Esophagus muscularis mucosa (tissue), 4 donors: ENCODE measurements around the gene FAM110A. TPM values are rescaled to one million over a fixed set of nuclear protein-coding genes. Genes with fewer than 3 reads are reported as not detected.

Experiments used
- DNase-seq: peaks from one replicate; pipeline ENCODE4 v3.0.0-alpha.2; 2017; ENCODE audit errors: extremely low spot score
- H3K27ac ChIP-seq, 4 donors: fragments of 200-600 bp; sonication (generic); replicated peaks in 1 of 4; 1 replicate in 3 of 4; 2 replicates in 1 of 4; pipeline ENCODE4 v1.5.1; 2016 to 2019; ENCODE audit warnings: mild to moderate bottlenecking in 1 of 4
- H3K27me3 ChIP-seq, 4 donors: fragments of 200-600 bp; sonication (generic); one replicate each; pipeline versions ENCODE4 v1.5.1 to v1.6.0; 2016 to 2019
- H3K36me3 ChIP-seq, 4 donors: fragments of 200-600 bp; sonication (generic); one replicate each; pipeline ENCODE4 v1.5.1; 2016 to 2019
- H3K4me1 ChIP-seq, 4 donors: fragments of 200-600 bp; sonication (generic); one replicate each; pipeline ENCODE4 v1.5.1; 2016 to 2019
- H3K4me3 ChIP-seq, 4 donors: fragments of 200-600 bp; sonication (generic); 1 replicate in 2 of 4; 2 replicates in 2 of 4; pipeline ENCODE4 v1.5.1; 2016 to 2019; ENCODE audit warnings: mild to moderate bottlenecking in 4 of 4, moderate library complexity in 1 of 4
- H3K9me3 ChIP-seq, 4 donors: fragments of 200-600 bp; sonication (generic); 1 replicate in 3 of 4; 2 replicates in 1 of 4; pipeline ENCODE4 v1.5.1; 2016 to 2019
- EP300 ChIP-seq: sonication (generic); formaldehyde crosslinking; IDR thresholded peaks from one replicate; pipeline ENCODE4 v1.6.1; 2017; ENCODE audit warnings: antibody characterized with exemption
- POLR2A ChIP-seq: fragments of 450-650 bp; IDR thresholded peaks from one replicate; pipeline ENCODE4 v1.6.1; 2017; ENCODE audit warnings: antibody characterized with exemption, moderate library complexity, mild to moderate bottlenecking, low read depth
- POLR2AphosphoS5 ChIP-seq, 2 donors: sonication (generic); formaldehyde crosslinking; IDR thresholded peaks; one replicate each; pipeline ENCODE4 v1.6.1; 2017; ENCODE audit warnings: antibody characterized with exemption in 2 of 2
- WGBS: methylation state at CpG from one replicate; pipeline ENCODE4 v1.1.5; 2018; 5-methylcytosine and 5-hydroxymethylcytosine counted together
- intact Hi-C: fragments of 100-400 bp; cut with DNase I; formaldehyde crosslinking; loops from one replicate; pipeline ENCODE4 v1.15.1; 2023
- total RNA-seq, 4 donors: library from RNA; depleted of rRNA; stranded (reverse); fragments of >200 nt; gene quantifications; one replicate each; pipeline versions ENCODE4 v1.1.0 to v1.2.1, GENCODE V29; 2016
- TF ChIP-seq, protein P1 (sequence below), 3 experiments: fragments of 200-600 bp in 2 of 3; fragments of 450-650 bp in 1 of 3; sonication (generic) in 2 of 3; IDR thresholded peaks; one replicate each; pipeline ENCODE4 v1.5.1; 2017 to 2019; ENCODE audit warnings: antibody characterized with exemption in 3 of 3, mild to moderate bottlenecking in 2 of 3, moderate library complexity in 1 of 3

The FAM110A gene
- total RNA-seq, 4 donors from 2014 or later: 2.0 to 4.4 (median 3.2) TPM

DNA sequence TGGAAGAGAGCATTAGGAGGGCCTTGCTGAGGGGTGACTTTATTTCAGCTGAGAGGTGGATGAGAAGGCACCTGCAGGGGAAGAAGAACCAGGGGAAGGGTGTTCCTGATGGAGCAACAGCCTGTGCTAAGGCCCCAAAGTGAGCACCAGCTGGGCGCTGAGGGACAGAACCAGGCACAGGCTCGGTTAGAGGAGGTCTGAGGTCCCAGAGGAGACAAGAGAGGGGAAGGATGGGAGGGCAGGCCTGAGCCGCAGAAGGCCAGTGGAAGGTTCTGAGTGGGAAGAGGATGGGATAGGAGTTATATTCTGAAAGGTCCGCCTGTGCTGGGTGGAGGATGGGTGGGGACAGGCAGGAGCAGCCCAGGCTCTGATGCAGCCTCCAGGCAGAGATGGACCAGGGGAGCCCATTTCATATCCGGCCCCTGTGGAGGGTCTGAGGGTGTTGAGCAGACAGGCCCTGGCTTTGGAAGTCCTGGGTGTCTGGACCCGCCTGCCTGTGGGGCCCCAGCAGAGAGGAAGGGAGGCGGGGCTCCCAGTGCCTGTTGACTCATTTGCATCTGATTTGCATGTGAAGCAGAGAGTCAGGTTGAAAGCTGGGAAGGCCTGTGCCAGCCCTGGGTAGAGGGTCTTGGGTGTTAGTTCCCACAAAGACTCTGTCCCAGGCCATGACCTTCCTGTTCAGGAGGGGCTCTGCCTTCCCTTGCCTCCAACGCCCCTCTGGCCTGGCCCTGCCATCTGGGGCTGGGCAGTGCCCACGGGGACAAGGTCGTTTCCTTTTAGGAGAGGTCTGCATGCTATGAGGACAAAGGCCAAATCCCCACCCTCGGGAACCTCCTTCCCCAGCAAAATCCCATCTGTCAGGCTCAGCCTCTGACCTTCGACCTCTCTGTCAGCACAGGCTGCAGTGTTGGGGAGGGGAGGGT lies 10.6 kb upstream of the FAM110A start:
- no peak overlapping the region for H3K27ac ChIP-seq
- 73% methylated on average over 10 of the region's 12 CpGs for WGBS
- no peaks in the 10 kb centered on the region for H3K36me3 ChIP-seq
- no peaks in the 10 kb centered on the region for H3K9me3 ChIP-seq
- no peak for TF ChIP-seq EP300
- TF ChIP-seq, protein P1, sequence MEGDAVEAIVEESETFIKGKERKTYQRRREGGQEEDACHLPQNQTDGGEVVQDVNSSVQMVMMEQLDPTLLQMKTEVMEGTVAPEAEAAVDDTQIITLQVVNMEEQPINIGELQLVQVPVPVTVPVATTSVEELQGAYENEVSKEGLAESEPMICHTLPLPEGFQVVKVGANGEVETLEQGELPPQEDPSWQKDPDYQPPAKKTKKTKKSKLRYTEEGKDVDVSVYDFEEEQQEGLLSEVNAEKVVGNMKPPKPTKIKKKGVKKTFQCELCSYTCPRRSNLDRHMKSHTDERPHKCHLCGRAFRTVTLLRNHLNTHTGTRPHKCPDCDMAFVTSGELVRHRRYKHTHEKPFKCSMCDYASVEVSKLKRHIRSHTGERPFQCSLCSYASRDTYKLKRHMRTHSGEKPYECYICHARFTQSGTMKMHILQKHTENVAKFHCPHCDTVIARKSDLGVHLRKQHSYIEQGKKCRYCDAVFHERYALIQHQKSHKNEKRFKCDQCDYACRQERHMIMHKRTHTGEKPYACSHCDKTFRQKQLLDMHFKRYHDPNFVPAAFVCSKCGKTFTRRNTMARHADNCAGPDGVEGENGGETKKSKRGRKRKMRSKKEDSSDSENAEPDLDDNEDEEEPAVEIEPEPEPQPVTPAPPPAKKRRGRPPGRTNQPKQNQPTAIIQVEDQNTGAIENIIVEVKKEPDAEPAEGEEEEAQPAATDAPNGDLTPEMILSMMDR (IDR thresholded peaks at IDR 0.05): no peak
- no peak for TF ChIP-seq POLR2AphosphoS5 (IDR thresholded peaks at IDR 0.05)
- TF ChIP-seq POLR2A: no peak
- H3K4me3 ChIP-seq: no peak overlapping the region
- peaks cover 0 to 11% (median 0%) of the 10 kb centered on the region in 4 donors for H3K27me3 ChIP-seq
- H3K4me1 ChIP-seq: peaks cover 0 to 9% (median 5%) of the 10 kb centered on the region in 4 donors
- no peak for DNase-seq
- intact Hi-C loops: no loop called here

DNA sequence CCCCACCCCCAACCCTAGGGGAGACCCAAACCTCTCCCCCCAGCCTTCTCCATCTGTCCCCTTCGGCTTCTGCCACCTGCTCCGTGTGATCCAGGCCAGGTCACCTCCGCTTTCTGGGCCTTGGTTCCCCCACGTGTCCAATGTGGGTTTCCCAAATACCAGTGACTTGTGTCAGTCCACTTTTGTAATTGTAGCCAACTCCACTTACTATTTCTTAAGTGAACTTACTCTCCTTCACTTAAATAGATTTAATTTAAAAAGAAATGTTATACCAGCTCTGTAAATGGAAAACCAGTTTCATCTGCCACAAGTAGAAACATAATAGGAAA lies 10.0 kb upstream of the FAM110A start:
- H3K9me3 ChIP-seq: no peaks in the 10 kb centered on the region
- intact Hi-C loops: no loop called here
- peaks cover 0 to 9% (median 5%) of the 10 kb centered on the region in 4 donors for H3K4me1 ChIP-seq
- no peak overlapping the region for H3K4me3 ChIP-seq
- 86% methylated on average over 4 of the region's 4 CpGs for WGBS
- no peaks in the 10 kb centered on the region for H3K36me3 ChIP-seq
- TF ChIP-seq, protein P1 (IDR thresholded peaks at IDR 0.05): no peak
- TF ChIP-seq POLR2A (no peak), POLR2AphosphoS5 (IDR thresholded peaks at IDR 0.05) (no peak), EP300 (no peak)
- H3K27ac ChIP-seq: no peak overlapping the region
- H3K27me3 ChIP-seq: peaks cover 0 to 11% (median 0%) of the 10 kb centered on the region in 4 donors
- DNase-seq: no peak

DNA sequence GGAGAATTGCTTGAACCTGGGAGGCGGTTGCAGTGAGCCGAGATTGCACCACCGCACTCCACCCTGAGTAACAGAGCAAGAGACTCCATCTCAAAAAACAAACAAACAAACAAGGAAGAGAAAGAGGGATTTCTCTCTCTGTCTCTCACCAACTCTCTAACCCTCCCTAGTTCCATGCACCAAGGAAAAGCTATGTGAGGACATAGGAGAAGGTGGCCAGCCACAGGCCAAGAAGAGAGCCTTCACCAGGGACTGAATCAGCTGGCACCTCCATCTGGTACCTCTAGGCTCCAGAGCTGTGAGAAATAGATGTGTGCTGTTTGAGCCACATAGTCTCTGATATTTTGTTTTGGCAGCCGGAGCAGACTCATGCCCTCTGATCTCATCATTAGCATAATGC lies 9.0 kb upstream of the FAM110A start:
- no peak overlapping the region for H3K4me3 ChIP-seq
- H3K4me1 ChIP-seq: peaks cover 0 to 9% (median 0%) of the 10 kb centered on the region in 4 donors
- DNase-seq: no peak
- intact Hi-C loops: no loop called here
- H3K27ac ChIP-seq: no peak overlapping the region
- peaks cover 0 to 11% (median 0%) of the 10 kb centered on the region in 4 donors for H3K27me3 ChIP-seq
- no peaks in the 10 kb centered on the region for H3K9me3 ChIP-seq
- 91% methylated on average over 4 of the region's 4 CpGs for WGBS
- H3K36me3 ChIP-seq: no peaks in the 10 kb centered on the region
- TF ChIP-seq EP300: no peak
- TF ChIP-seq, protein P1 (IDR thresholded peaks at IDR 0.05): no peak

DNA sequence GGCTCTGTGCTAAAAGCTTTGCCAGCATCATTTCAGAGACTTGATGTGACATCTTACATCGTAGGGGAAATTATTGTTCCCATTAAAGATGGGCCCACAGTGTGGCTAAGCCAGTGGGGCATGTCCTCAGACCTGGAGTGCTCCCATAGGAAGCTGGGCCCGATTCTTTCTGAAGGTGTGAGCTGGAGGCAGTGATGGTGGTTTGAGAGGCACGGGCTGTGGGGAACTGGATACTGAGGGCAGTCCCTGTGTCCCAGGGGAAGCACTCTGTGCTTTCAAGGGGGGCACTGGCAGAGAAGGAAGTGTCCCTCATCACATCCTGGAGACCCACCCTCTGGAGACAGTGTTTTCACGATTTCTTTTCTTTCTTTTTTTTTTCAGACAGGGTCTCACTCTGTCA lies 8.6 kb upstream of the FAM110A start:
- DNase-seq: no peak
- peaks cover 0 to 9% (median 0%) of the 10 kb centered on the region in 4 donors for H3K4me1 ChIP-seq

More for the DNA sequence above, 8.6 kb upstream of the FAM110A start:
- Histone ChIP-seq H3K4me3 (no peak overlapping the region), H3K27me3 (peaks cover 0 to 11% (median 0%) of the 10 kb centered on the region in 4 donors), H3K9me3 (no peaks in the 10 kb centered on the region), H3K27ac (no peak overlapping the region), H3K36me3 (no peaks in the 10 kb centered on the region)
- 72% methylated on average over 3 of the region's 4 CpGs for WGBS
- TF ChIP-seq, protein P1 (IDR thresholded peaks at IDR 0.05): no peak
- TF ChIP-seq EP300: no peak
- TF ChIP-seq POLR2AphosphoS5 (IDR thresholded peaks at IDR 0.05): no peak
- TF ChIP-seq POLR2A: no peak
- intact Hi-C loops: no loop called here
